Psoas muscle (tissue), 8 donors: ENCODE measurements around the gene SRRM2. TPM values are rescaled to one million over a fixed set of nuclear protein-coding genes. Genes with fewer than 3 reads are reported as not detected.
A peak's percentile ranks its signal among the peaks of the same experiment; 100 is the strongest.

Experiments used
- ATAC-seq, 4 donors: fragments of 200-7000 bp; cut with Tn5 transposase; one replicate each; pipeline ENCODE4 v1.9.1; 2020; ENCODE audit warnings: moderate library complexity in 3 of 4, mild to moderate bottlenecking in 2 of 4
- DNase-seq, 2 donors: peaks; one replicate each; pipeline ENCODE4 v3.0.0-alpha.2; 2020
- H3K27ac ChIP-seq: fragments of 200-600 bp; one replicate; pipeline ENCODE4 v1.8.0; 2022
- H3K27me3 ChIP-seq, 3 donors: fragments of 200-600 bp in 1 of 3; one replicate each; pipeline versions ENCODE4 v1.6.1 to v1.8.0; 2013 to 2022; ENCODE audit warnings: low read length in 2 of 3, mild to moderate bottlenecking in 2 of 3, moderate library complexity in 1 of 3; ENCODE audit not compliant: insufficient read depth in 3 of 3
- H3K36me3 ChIP-seq, 2 donors: fragments of 200-600 bp in 1 of 2; one replicate each; pipeline versions ENCODE4 v1.6.1 to v1.8.0; 2013 to 2022; ENCODE audit warnings: low read depth in 1 of 2, mild to moderate bottlenecking in 1 of 2, moderate library complexity in 1 of 2; ENCODE audit not compliant: insufficient read depth in 1 of 2
- H3K4me1 ChIP-seq: fragments of 200-600 bp; one replicate; pipeline ENCODE4 v1.8.0; 2022
- H3K4me3 ChIP-seq: fragments of 200-600 bp; one replicate; pipeline ENCODE4 v1.8.0; 2022; ENCODE audit warnings: mild to moderate bottlenecking
- H3K9me3 ChIP-seq: fragments of 200-600 bp; one replicate; pipeline ENCODE4 v1.8.0; 2022
- CTCF ChIP-seq: fragments of 200-600 bp; IDR thresholded peaks from one replicate; pipeline ENCODE4 v1.8.0; 2022; ENCODE audit warnings: antibody characterized with exemption
- WGBS, 3 donors: extraction: QIAGEN DNeasy Blood & Tissue Kit; methylation state at CpG; one replicate each; pipeline versions ENCODE4 v1.1.6 to v1.1.7; 2013; 5-methylcytosine and 5-hydroxymethylcytosine counted together
- intact Hi-C, 2 donors: fragments of 100-400 bp; cut with DNase I; formaldehyde crosslinking; loops; one replicate each; pipeline versions ENCODE4 v1.11.0 to v1.14.2; 2022
- polyA plus RNA-seq, 3 donors: library from polyadenylated mRNA; stranded (reverse); fragments of 200-250 nt; gene quantifications; one replicate each; pipeline ENCODE4 v1.2.3, GENCODE V29; 2013
- total RNA-seq, 4 donors: library from RNA; stranded (reverse); fragmentation: NEBNext Ultra II Directional in 2 of 4; extraction: Animal tissue kit (Norgen Biotek cat#: 25700) in 2 of 4; gene quantifications; one replicate each; pipeline versions ENCODE4 v1.2.1 to v1.2.4, GENCODE V29; 2021 to 2023
- donor health status: healthy with polysubstance abuse.
- donor health status: DM: no; HTN: no; CAD: no; lungs with moderate emphysema.
- donor health status: Bipolar disorder and iron deficiency.
- donor health status: healthy.
- donor health status: DM: yes; HTN: yes; CAD: no.
- donor health status: DM: no; HTN: no; CAD: no.
- donor health status: DM: no; HTN: no; CAD: no.
- donor health status: DM: yes; HTN: yes; CAD: no.

Gene SRRM2
- total and polyA plus RNA-seq, 7 donors, result 183 to 413 (median 277) TPM

- intact Hi-C loops, result loop anchor here in 1 of 2 donors (2.0 kb wide), 1 partner anchor 17 kb away; no protein-coding TSS in a partner anchor
- peak overlapping the region; percentile 96 for H3K4me3 ChIP-seq
Measured at GRCh38 chr16:2753733-2754020, 1.2 kb downstream of the SRRM2 start.

GRCh38 chr16:2755158-2755557 is 2.7 kb downstream of the SRRM2 start:
- Histone ChIP-seq H3K4me1 (peaks cover 47% of the 10 kb centered on the region), H3K4me3 (peak overlapping the region; percentile 96), H3K27me3 (no peaks in the 10 kb centered on the region), H3K27ac (peak overlapping the region; percentile 37), H3K36me3 (peaks cover 14 to 42% of the 10 kb centered on the region in 2 donors), H3K9me3 (no peaks in the 10 kb centered on the region)
- ATAC-seq (no peak), DNase-seq (no peak)
- intact Hi-C loops, result loop anchor here in 1 of 2 donors (2.0 kb wide), 1 partner anchor 16 kb away; no protein-coding TSS in a partner anchor
- no peak for TF ChIP-seq CTCF
- 9 to 17% (median 10%) methylated on average over 3 of the region's 3 CpGs for WGBS, 3 donors

More at GRCh38 chr16:2753733-2754020, 1.2 kb downstream of the SRRM2 start:
- Histone ChIP-seq H3K27me3 (no peaks in the 10 kb centered on the region), H3K27ac (peak overlapping the region; percentile 97), H3K4me1 (peaks cover 47% of the 10 kb centered on the region), H3K36me3 (peaks cover 6 to 33% of the 10 kb centered on the region in 2 donors), H3K9me3 (no peaks in the 10 kb centered on the region)
- TF ChIP-seq CTCF, result no peak
- WGBS, 3 donors, result 2 to 3% (median 2%) methylated on average over 7 of the region's 7 CpGs
- DNase-seq (no peak), ATAC-seq (no peak)

- Histone ChIP-seq H3K27me3 (no peaks in the 10 kb centered on the region), H3K4me1 (peaks cover 44% of the 10 kb centered on the region), H3K4me3 (peak overlapping the region; percentile 96), H3K36me3 (peaks cover 14 to 55% of the 10 kb centered on the region in 2 donors), H3K27ac (peak overlapping the region; percentile 37), H3K9me3 (no peaks in the 10 kb centered on the region)
- ATAC-seq (no peak), DNase-seq (peak in 1 of 2 donors; percentile 8)
- 76 to 87% (median 86%) methylated on average over 30 of the region's 30 CpGs for WGBS, 3 donors
- TF ChIP-seq CTCF, result no peak
- intact Hi-C loops, result no loop called here
Measured at GRCh38 chr16:2756288-2757015, 4.0 kb downstream of the SRRM2 start.

GRCh38 chr16:2757344-2757743 is 4.9 kb downstream of the SRRM2 start:
- intact Hi-C loops, result no loop called here
- Histone ChIP-seq H3K9me3 (no peaks in the 10 kb centered on the region), H3K27me3 (no peaks in the 10 kb centered on the region), H3K27ac (peak overlapping the region; percentile 46), H3K4me3 (peak overlapping the region; percentile 96), H3K36me3 (peaks cover 17 to 64% of the 10 kb centered on the region in 2 donors), H3K4me1 (peaks cover 39% of the 10 kb centered on the region)
- no peak for ATAC-seq
- WGBS, 3 donors, result 54 to 61% (median 55%) methylated on average over 11 of the region's 11 CpGs
- no peak for DNase-seq
- no peak for TF ChIP-seq CTCF
